ENCODE results near the gene CYB5R2. TPM values are rescaled to one million over a fixed set of nuclear protein-coding genes. Genes with fewer than 3 reads are reported as not detected.
"Not testable (repeated sequence)": the region's sequence is repeated elsewhere in the genome, so short reads cannot be mapped to it uniquely, and the experiment has no call there.

Gene CYB5R2
- polyA plus RNA-seq, 1 donor, result 8.1 TPM

DNA sequence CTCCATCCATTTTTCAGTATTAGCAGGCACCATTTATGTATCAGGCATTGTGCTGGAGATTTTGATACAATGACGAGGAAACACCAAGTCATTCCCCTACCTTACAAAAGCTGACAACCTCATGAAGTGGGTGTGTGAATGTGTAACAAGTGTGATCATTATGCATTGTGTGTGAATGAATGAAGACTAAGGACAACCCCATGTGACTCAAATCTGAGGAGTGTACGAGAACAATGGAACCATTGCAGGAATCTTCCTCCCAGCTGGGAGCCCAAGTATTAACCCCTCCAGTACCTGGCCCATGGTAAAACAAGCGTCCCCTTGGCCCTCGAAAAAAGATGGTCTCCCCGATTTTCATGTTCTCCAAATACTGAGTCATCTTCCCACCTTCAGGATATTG is 4.4 kb downstream of the CYB5R2 start:
- DNase-seq (ENCODE audit: low read depth), result no peak

DNA sequence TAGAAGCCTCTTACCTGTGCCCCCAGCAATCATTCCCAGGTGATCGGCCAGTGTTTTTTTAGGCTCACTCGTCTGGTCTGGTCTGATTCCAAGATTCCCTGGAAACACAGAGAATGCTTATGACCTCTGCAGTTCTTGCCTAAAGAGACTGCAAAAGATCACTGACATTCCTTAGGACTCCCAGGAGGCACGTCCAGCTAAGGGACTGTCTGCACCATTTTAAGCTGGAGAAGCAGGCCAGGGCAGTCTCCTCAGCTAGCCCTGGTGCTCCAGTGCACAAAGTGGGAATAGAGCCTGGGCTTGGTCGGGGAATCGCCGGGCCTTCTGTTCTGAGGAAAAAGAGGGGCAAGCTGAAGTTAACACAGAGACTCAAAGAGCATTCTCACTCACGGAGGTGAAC is 4.8 kb downstream of the CYB5R2 start:
- no peak for DNase-seq (ENCODE audit: low read depth)

DNA sequence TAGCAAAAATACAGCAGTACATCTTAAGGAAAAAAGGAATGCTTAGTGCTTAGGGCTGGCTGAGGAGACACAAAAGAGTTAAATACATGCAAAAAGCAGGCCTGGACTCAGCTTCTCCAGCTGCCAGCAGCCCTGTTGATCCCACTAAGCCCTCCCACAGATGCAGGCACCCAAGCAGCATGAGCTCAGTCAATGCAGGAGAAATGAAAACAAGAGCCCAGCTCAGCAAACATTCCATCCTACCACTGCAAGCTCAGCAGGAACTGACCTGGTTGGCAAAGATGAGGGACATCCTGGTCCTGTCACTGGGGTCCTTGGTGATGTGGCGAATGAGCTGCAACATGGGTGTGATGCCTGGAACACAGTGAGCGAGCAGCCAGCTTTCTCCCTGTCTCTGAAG is 5.8 kb downstream of the CYB5R2 start:
- no peak for DNase-seq (ENCODE audit: low read depth)

DNA sequence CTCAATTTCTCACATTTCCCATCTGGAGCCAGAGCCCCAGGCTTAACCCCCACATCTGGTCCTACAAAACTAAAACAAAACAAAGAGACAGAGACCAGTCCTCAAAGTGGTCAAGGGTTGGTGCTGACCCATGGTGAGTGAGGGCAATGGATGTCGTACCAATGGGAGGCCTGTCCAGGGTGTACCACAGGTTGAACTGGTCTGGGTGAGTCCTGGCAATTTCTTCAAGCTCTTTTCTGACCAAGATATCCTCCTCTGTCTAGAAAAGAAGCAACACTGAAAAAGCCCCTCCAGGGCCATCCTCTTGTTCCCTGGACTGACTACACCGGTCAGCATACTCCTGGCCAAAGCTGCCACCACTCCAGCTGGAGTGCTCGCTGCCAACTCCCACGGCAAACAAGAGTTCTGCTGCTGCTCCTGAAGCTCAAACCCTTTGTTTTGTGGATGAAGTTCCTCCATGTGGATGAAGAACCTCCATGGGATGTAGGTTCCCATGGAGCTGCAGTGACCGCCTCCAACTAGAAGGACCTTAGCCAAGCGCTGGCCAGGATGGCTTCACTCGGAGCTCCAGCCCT is 6.9 kb downstream of the CYB5R2 start:
- no peak for DNase-seq (ENCODE audit: low read depth)

DNA sequence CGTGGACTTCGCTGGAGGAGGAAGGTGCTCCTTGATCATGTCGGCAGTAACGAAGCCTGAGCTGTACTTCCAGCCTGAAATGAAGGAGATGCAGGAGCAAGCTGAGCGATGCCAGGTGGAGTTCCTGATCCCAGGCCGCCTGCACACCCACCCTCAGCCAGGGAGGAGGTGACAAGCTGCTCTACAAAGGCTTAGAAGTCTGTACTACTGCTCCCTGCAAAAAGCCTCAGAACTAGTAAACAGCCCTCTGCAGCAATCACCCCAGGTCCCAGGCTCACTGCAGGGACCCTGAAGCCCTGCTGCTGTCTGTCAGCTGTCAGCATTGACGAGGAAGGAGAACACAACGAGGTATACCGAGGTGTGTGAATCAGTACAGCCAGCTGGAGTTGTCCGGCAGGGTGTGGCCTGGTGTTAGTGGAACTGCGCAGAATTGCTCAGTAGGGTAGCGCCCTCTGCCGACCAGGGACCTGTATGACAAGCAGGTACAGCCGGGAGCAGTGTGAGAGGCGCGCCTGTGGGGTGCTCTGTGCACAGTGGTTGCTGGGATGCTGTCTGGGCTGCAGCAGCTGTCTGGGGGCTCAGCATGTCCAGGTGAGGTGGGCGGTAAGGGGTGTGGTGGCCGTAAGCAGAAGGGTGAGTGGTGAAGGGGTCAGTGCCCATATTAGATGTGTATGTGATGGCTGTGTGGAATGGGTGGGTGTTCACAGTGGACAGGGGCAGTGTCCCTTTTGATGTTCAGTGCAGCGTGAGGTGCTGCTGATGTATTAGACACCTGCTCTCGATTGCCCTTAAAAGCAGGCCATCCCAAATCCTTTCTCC is 7.6 kb downstream of the CYB5R2 start:
- DNase-seq (ENCODE audit: low read depth), result no peak

DNA sequence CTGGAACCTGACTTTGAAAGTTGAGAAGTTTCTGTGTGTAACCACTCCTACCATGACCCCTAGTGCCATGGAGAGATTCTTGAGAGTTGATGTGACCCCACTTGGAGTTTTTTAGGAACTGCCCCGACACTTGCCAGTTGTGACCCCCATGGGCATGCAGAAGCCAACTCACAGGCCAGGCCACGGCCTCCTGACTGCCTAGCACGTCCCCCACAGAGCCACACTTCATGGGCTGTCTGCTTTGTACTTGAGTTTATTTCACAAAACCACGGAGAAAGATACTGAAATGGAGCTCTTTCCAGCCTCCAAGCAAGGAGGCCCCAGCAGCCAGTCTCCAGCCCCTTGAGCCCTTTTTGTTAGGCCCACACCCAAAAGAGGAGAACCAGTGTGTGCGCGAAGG is 8.4 kb downstream of the CYB5R2 start:
- no peak for DNase-seq (ENCODE audit: low read depth)

DNA sequence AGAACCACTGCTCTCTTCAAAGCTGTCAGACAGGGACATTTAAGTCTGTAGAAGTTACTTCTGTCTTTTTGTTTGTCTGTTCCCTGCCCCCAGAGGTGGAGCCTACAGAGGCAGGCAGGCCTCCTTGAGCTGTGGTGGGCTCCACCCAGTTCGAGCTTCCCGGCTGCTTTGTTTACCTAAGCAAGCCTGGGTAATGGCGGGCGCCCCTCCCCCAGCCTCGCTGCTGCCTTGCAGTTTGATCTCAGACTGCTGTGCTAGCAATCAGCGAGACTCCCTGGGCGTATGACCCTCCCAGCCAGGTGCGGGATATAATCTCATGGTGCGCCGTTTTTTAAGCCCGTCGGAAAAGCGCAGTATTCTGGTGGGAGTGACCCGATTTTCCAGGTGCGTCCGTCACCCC is 9.8 kb downstream of the CYB5R2 start:
- not testable (repeated sequence) for DNase-seq (ENCODE audit: low read depth)

DNA sequence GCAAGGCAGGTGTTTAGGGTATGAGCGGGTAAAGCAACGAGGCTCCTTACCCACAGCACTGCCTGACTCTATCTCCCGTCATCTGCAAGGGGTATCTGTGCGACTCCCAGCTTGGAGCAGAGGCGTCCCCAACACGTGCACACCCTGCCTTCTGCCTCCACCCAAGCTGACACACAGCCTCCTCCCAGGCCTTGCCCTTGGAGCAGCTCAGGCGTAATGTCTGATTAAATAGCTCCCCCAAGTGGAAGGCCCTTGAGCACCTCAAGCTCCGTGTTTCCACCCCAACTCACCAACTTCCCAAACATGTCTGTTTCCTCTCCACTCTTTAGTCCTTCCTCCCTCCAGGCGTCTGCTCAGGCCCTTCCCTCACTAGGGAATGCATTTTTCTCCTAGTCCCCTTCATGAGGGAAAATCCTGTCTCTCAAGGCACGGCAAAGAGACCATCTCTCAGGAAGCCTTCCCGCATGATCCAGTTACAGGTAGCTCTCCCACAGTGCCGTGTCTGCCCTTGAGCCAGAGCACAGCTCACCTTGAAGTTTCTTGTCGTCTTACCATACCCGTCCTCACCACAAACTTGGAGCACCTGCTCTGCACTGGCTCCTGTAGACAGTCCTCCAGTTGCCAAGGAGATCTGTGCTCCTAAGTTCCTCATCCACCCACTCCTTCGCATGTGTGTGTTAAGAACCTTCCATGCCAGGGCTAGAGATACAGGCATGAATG is 15.8 kb downstream of the CYB5R2 start:
- peak; percentile 39 for DNase-seq (ENCODE audit: low read depth)

DNA sequence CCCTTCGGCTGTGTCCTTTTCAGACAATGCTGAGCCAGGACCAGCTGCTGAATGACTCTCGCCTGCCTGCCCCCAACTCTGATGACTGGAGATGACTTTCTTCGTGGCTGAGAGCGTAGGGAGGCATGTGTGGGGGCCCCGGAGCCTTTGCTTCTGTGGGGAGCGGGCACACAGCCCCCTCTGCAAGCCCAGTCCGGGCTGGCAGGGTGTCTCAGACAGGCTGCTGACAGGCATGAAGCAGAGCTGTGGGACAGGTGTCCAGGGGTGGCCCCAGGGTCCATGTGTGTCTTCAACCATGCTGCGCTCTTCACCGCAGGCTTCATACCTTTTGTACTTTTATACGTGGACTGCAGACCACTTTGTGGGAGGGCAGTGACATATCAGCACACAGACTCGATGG is 16.6 kb downstream of the CYB5R2 start:
- no peak for DNase-seq (ENCODE audit: low read depth)

DNA sequence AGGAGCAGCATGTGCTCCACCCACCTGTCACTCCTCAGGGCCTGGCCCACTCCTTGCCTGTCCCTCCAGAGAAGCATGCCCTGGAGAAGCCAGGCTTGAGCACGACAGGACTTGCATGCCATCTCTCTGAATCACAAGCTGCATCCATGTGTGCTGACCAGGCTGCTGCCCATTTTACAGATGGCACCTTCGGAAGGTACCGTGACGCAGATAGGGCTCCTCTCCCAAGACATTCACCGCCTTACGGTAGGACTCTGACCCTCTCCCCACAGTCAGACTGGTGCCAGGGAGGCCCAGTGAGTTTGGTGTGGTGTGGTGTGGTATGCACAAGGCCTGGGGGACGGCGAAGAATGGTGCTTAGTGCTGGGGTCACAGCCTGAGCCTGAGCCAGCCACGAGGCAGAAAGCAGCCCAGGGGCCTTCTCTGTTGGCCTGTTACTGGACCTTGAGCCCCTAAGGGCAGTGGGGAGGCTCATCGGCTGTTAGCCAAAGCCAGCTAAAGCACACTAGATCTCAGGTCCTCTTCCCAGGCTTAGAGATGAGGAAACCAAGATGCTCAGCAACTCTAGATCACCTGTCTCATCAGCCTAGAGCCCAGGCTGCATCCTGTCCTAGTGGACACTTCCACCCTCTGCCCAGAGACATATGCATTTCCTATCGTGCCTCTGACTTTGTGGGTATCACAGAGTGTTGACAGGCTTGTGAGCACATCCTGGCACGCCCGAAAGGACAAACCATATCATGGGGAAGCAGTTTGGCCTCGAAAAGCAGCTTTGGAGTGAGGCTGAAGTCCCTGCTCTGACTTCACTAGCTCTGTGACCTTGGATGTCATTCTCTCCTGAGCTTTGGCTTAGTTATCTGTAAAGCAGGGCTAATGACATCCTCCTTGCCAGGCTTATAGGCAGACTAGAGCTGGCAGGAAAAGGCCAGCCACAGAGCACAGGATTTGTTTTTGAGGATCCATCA is 17.8 kb downstream of the CYB5R2 start:
- no peak for DNase-seq (ENCODE audit: low read depth)

DNA sequence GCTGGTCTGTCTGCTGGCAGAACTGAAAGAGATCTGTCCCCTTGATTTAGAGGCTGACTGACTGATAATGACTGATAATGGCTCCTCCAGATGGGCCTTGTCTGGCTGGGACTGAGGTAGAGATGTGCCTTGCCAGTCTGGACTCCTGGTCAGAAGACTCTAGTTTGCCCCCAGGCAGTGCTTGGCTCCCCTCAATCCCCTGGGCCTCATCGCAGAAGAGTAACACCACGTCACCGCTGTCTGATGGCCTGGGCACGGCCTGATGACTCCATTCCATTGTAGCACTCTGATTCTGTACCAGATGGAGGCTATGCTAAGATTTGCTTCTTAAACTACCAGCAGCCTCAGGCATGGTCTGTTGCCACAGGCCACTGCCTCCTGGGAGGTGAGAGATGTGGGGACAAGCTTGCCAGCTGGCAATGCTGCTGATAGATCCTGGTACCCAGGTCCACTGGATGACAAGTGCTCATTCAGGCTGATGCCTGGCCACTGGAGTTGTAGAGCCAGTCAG is 19.1 kb downstream of the CYB5R2 start:
- DNase-seq (ENCODE audit: low read depth), result no peak

DNA sequence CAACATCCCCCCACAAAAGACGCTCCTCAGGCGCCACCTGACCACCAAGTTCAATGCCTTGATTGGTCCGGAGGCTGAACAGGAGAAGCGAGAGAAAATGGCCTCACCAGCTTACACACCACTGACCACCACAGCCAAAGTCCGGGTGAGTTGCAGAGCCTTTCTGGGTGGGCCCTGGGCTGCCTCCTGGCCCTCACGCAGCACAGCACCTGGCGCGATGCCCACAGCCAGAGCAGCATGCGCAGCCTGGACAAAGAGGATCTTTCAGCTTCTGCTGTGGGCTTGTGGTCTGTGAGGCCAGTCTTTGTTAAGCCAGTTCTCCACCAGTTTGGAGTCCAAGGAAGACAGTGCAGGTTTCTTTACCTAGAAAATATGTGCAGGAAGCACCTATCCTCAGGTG is 21.6 kb downstream of the CYB5R2 start:
- no peak for DNase-seq (ENCODE audit: low read depth)

DNA sequence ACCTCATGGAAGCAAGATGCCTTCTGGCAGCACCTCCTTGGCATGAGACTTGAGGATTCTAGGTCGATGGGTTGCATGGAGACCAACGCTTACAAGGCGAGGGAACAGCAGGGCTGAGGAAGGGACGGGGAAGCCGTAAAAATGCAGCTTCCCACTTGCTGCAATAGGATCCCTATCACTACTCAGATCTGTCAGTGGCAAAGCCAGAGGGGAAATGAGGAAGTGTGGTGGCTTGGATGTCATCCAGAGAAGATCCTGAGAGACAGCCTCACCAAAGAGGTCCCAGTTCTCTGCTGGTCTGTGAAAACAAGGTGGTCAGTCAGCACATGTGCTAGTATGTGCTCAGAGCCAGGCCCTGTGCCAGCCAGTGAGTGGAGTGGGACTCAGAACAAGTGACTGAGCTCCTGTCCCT is 22.2 kb downstream of the CYB5R2 start:
- no peak for DNase-seq (ENCODE audit: low read depth)

DNA sequence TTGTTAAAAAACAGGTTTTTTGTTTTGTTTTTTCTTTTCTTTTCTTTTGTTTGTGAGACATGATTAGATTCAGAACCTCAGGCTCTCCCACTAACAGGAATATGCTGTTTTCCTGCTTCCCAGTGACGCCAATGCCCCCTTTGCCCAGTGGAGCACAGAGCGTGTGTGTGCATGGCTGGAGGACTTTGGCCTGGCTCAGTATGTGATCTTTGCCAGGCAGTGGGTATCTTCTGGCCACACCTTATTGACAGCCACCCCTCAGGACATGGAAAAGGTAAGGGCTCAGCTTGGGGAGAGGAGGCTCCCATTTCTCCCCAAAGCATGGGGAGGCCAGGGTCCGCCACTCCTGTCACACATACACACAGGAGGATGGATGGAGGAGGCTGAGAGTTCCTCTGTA is 25.0 kb downstream of the CYB5R2 start:
- no peak for DNase-seq (ENCODE audit: low read depth)

DNA sequence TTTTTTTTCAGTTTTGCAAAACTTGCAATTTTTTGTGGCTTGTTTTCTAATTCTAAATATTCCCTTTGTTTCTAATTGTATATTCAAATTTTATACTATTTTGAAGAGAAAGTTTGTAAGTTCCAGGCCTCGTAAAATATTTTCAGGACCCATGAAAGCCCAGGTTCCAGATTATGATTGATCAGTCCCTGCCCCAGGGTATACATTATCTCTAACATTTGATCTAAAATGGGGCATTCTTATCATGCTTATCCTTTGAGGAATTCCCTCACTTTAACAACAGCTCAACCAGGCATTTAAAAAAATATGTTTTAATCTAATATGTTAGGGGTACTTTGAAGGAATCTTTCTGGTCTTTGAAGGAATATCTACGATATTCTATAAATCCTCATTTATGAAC is 26.4 kb downstream of the CYB5R2 start:
- no peak for DNase-seq (ENCODE audit: low read depth)

DNA sequence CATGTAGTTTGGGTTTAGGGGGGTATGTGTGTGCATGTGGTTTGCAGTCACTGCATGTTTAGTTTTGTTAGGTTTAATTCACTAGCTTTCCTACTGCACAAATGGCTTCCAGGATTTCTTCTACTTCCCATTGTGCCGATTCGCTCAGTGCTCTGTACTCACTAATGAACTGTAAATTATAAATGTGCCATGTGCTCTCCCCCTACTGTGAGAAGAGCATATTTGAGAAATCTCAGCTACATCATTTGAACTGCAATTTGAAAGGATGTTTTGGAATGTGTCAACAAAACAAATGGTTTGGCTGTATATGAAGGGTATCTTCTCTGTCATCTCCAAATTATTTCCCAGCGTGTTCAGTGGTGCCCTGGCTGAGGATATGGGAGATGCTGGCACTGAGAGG is 28.1 kb downstream of the CYB5R2 start:
- DNase-seq (ENCODE audit: low read depth), result no peak

DNA sequence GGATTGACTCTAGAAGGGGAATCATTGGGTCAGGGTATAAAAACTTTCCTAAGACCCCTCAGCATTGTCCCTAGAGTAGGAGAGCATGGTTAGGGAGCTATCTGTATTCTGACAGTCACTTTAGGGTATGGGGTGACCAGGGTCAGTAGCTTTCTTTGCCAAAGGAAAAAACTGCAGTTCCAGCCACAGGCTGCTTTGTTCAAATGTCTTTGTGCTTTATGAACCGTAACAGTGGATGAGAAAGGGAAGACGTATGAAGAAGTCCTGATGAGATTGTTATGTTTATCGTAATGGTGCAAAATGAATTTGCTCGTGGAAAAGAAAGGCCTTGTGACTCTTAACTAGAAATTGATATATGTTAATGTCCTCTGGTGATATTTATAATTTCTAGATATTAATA is 30.0 kb downstream of the CYB5R2 start:
- DNase-seq (ENCODE audit: low read depth), result no peak

DNA sequence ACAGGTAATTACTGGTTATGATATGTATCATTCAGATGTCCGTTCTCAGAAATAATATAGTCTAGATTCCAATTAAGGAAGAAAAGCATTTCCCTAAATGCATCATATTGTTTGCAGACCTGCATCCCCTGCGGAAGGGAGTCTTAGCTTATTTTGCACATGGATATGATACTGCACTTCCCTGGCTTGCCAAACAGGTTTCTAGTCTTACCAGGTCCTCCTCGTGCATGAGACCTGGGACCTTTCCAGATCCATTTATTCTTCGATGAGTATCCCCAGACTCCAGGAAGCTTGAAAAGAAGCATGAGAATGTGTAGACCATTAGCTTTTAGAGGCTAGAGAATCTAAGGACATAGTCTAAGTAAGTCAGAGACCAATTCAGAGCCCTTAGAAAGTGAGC is 30.6 kb downstream of the CYB5R2 start:
- DNase-seq (ENCODE audit: low read depth), result no peak

DNA sequence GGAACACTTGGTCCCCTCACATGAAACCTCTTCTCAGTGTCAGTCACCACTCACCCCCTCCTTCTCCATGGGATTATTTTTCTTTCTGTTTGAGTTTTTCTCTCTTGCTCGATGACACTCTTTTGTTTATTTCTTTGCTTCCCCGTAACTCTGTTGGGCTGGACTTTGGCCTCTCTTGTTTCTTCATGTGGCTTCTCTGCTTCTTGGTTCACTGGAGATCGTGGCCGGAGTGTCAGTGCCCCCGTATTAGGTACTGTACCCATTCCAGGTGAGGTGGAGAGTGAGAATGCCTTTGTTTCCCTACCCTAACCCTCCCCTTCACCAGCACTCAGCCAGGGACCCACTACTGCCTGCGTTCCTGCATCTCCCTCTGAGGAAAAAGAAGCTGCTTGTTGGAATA is 32.5 kb downstream of the CYB5R2 start:
- no peak for DNase-seq (ENCODE audit: low read depth)

DNA sequence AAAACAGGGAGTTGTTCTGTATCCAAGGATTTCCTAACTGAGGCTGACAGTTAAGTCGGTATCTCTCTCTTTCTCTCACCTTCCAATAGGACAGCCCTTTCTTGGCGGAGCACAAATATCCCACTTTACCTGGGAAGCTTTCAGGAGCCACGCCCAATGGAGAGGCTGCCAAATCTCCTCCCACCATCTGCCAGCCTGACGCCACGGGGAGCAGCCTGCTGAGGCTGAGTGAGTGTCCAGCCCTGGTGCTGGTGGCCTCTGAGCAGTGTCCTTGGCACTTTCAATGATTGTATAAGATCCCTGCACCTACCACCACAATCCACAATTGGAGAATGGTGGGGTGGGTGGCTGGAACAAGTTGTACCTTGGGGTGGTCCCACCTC is 33.7 kb downstream of the CYB5R2 start:
- DNase-seq (ENCODE audit: low read depth), result no peak
